A673 (cell line): Measurements from ENCODE around the gene HARBI1.

Source experiments
- EZH2 ChIP-seq: fragments of 200-600 bp; sonication (generic); IDR thresholded peaks from 2 replicates; pipeline ENCODE4 v1.6.1; 2017; ENCODE audit warnings: borderline replicate concordance, low read depth, mild to moderate bottlenecking, mixed read lengths, antibody characterized with exemption, low read length; ENCODE audit not compliant: poor library complexity, severe bottlenecking
- TF ChIP-seq, protein P1 (sequence below): fragments of 300-800, 200-600 bp; sonication (generic); conservative IDR thresholded peaks from 2 replicates; pipeline ENCODE4 v1.5.1; 2017; ENCODE audit warnings: low read depth, mild to moderate bottlenecking, antibody characterized with exemption, low read length, moderate library complexity, mixed read lengths

- TF ChIP-seq, protein P1, sequence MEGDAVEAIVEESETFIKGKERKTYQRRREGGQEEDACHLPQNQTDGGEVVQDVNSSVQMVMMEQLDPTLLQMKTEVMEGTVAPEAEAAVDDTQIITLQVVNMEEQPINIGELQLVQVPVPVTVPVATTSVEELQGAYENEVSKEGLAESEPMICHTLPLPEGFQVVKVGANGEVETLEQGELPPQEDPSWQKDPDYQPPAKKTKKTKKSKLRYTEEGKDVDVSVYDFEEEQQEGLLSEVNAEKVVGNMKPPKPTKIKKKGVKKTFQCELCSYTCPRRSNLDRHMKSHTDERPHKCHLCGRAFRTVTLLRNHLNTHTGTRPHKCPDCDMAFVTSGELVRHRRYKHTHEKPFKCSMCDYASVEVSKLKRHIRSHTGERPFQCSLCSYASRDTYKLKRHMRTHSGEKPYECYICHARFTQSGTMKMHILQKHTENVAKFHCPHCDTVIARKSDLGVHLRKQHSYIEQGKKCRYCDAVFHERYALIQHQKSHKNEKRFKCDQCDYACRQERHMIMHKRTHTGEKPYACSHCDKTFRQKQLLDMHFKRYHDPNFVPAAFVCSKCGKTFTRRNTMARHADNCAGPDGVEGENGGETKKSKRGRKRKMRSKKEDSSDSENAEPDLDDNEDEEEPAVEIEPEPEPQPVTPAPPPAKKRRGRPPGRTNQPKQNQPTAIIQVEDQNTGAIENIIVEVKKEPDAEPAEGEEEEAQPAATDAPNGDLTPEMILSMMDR: no peak
- TF ChIP-seq EZH2: no peak
Measured at GRCh38 chr11:46664612-46665011, 47.6 kb upstream of the HARBI1 start.
